Measurements from ENCODE around the gene STON1.

- TF ChIP-seq POLR2A (IDR thresholded peaks at IDR 0.05) = no peak
- TF ChIP-seq, protein P1, sequence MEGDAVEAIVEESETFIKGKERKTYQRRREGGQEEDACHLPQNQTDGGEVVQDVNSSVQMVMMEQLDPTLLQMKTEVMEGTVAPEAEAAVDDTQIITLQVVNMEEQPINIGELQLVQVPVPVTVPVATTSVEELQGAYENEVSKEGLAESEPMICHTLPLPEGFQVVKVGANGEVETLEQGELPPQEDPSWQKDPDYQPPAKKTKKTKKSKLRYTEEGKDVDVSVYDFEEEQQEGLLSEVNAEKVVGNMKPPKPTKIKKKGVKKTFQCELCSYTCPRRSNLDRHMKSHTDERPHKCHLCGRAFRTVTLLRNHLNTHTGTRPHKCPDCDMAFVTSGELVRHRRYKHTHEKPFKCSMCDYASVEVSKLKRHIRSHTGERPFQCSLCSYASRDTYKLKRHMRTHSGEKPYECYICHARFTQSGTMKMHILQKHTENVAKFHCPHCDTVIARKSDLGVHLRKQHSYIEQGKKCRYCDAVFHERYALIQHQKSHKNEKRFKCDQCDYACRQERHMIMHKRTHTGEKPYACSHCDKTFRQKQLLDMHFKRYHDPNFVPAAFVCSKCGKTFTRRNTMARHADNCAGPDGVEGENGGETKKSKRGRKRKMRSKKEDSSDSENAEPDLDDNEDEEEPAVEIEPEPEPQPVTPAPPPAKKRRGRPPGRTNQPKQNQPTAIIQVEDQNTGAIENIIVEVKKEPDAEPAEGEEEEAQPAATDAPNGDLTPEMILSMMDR (IDR thresholded peaks at IDR 0.05) = no peak
Measured at GRCh38 chr2:48515513-48515985, 14.4 kb upstream of the STON1 start.
